ENCODE measurements around the gene KCNMB2.

KCNMB2 gene

GRCh38 chr3:178522200-178523052 lies 13.8 kb upstream of the KCNMB2 start:
- H3K4me3 ChIP-seq (ENCODE audit: low read depth, low read length), result no peak overlapping the region
- no peaks in the 10 kb centered on the region for H3K36me3 ChIP-seq
- H3K27me3 ChIP-seq (ENCODE audit: insufficient read depth, low read depth, severe bottlenecking), result no peaks in the 10 kb centered on the region
- no peak overlapping the region for H3K27ac ChIP-seq
- no peak for TF ChIP-seq CTCF (IDR thresholded peaks at IDR 0.05; ENCODE audit: low read depth, low read length)
- H3K9me3 ChIP-seq (ENCODE audit: severe bottlenecking), result no peaks in the 10 kb centered on the region
- no peak for DNase-seq

GRCh38 chr3:178525251-178525650 lies 11.0 kb upstream of the KCNMB2 start:
- H3K27me3 ChIP-seq (ENCODE audit: insufficient read depth, low read depth, severe bottlenecking), result no peaks in the 10 kb centered on the region
- no peak overlapping the region for H3K4me3 ChIP-seq (ENCODE audit: low read depth, low read length)

DNA sequence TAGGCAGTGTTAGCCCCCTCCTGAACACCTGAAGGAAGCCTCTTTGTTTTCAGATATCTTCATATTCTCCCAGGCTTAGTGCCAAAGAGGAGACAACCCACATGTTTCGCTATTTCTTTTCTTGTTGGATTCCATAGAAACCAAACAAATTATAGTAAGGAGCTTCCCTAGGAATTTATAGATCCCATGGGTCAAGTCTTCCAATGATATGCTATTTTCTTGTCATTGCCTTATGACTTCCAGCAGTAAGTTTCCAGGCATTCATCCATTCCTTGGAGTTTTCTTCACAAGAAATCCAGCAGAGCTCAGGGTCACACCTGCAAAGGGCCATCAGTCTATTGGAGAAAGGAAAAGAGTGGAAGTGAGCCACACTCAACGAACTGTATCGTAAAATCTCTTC lies 9.9 kb upstream of the KCNMB2 start:
- Histone ChIP-seq H3K27me3 (ENCODE audit: insufficient read depth, low read depth, severe bottlenecking) (no peaks in the 10 kb centered on the region), H3K4me3 (ENCODE audit: low read depth, low read length) (no peak overlapping the region), H3K36me3 (no peaks in the 10 kb centered on the region), H3K9me3 (ENCODE audit: severe bottlenecking) (no peaks in the 10 kb centered on the region), H3K27ac (no peak overlapping the region)
- DNase-seq, result no peak
- TF ChIP-seq CTCF (IDR thresholded peaks at IDR 0.05; ENCODE audit: low read depth, low read length), result no peak

More at GRCh38 chr3:178525251-178525650, 11.0 kb upstream of the KCNMB2 start:
- H3K9me3 ChIP-seq (ENCODE audit: severe bottlenecking), result no peaks in the 10 kb centered on the region
- TF ChIP-seq CTCF (IDR thresholded peaks at IDR 0.05; ENCODE audit: low read depth, low read length), result no peak
- no peaks in the 10 kb centered on the region for H3K36me3 ChIP-seq
- no peak overlapping the region for H3K27ac ChIP-seq
- no peak for DNase-seq

GRCh38 chr3:178527981-178528380 lies 8.3 kb upstream of the KCNMB2 start:
- Histone ChIP-seq H3K4me3 (ENCODE audit: low read depth, low read length) (no peak overlapping the region), H3K36me3 (no peaks in the 10 kb centered on the region), H3K27me3 (ENCODE audit: insufficient read depth, low read depth, severe bottlenecking) (no peaks in the 10 kb centered on the region), H3K9me3 (ENCODE audit: severe bottlenecking) (no peaks in the 10 kb centered on the region), H3K27ac (no peak overlapping the region)
- no peak for TF ChIP-seq CTCF (IDR thresholded peaks at IDR 0.05; ENCODE audit: low read depth, low read length)
- DNase-seq, result no peak

- Histone ChIP-seq H3K4me3 (ENCODE audit: low read depth, low read length) (no peak overlapping the region), H3K27ac (no peak overlapping the region), H3K27me3 (ENCODE audit: insufficient read depth, low read depth, severe bottlenecking) (no peaks in the 10 kb centered on the region), H3K9me3 (ENCODE audit: severe bottlenecking) (no peaks in the 10 kb centered on the region), H3K36me3 (no peaks in the 10 kb centered on the region)
- no peak for TF ChIP-seq CTCF (IDR thresholded peaks at IDR 0.05; ENCODE audit: low read depth, low read length)
- DNase-seq, result no peak
Observed at GRCh38 chr3:178529606-178530225, 6.5 kb upstream of the KCNMB2 start.

Data from WERI-Rb-1 (cell line).